HG03558 (cell line): ENCODE results near the gene TLE1.

ENCODE experiments used
- ATAC-seq: cut with Tn5 transposase; IDR thresholded peaks from one replicate; pipeline ENCODE4 v1.9.1; 2021; ENCODE audit warnings: moderate number of reproducible peaks; ENCODE audit not compliant: unreplicated experiment; ENCODE audit errors: extremely low read depth

TLE1 gene

DNA sequence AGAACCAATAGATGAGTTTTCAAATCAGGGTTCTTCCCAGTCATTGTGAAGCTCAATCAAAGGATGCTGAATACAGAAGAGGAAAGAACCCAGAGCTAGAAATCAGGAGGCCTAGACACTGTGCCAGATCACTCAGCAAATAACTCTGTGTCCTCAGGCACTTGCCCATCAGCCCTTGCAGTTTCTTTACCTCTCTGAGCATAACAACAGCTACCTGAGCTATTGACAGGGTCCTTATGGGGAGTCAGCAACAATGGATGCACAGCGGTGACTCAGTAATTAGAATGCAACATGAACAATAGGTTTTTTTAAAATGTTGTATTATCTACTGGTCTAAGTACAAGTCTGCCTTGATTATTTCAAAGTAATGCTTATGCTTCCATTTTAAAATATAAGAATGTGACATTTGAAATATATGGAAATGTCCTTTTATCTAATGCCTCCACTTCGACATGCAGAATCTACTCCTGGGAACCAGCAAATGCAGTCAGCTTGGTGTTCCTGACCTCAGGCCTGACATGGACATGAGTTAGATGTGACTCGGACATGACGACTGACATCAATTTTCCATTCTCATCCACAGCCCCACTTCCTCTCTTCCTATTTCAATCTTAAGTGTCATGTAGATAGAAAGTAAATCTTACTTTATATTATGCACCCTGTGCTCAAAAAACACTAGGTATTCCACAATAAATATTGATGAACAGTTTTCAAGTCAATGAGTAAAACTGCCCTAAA lies 155.0 kb downstream of the TLE1 start:
- ATAC-seq = no peak
